ENCODE results near the gene RAET1G. TPM values are rescaled to one million over a fixed set of nuclear protein-coding genes. Genes with fewer than 3 reads are reported as not detected.
"Not testable (repeated sequence)": the region's sequence is repeated elsewhere in the genome, so short reads cannot be mapped to it uniquely, and the experiment has no call there.

The RAET1G gene
- total RNA-seq, 2 experiments from 2014 or later = not detected

GRCh38 chr6:149909701-149910470, 13.0 kb downstream of the RAET1G start:
- DNase-seq (ENCODE audit: low spot score) = no peak
- no peaks in the 10 kb centered on the region for H3K9me2 ChIP-seq (ENCODE audit: insufficient read depth, low read length)
- TF ChIP-seq EZH2phosphoT487 (IDR thresholded peaks at IDR 0.05; ENCODE audit: borderline replicate concordance, low read depth, low read length) (no peak), CTCF (conservative IDR thresholded peaks at IDR 0.05; ENCODE audit: low read length) (no peak)
- ChIA-PET POLR2A (no interaction called here), CTCF (ENCODE audit: unreplicated experiment) (no interaction called here)
- 0 out of 2 replicates have a peak, but pooled peaks cover 10% of the 10 kb centered on the region for H3K9me3 ChIP-seq (ENCODE audit: low read length)
- no peaks in the 10 kb centered on the region for H3K79me2 ChIP-seq (ENCODE audit: insufficient read depth, low read depth, low read length)
- H3K4me2 ChIP-seq (ENCODE audit: low read length) = no peak overlapping the region
- no TSS peak for BruUV-seq (replicated peaks)
- no peak overlapping the region for H2AFZ ChIP-seq (ENCODE audit: low read length)
- intact Hi-C loops (cut with micrococcal nuclease; ENCODE audit: unreplicated experiment) = no loop called here
- H3K27ac ChIP-seq (ENCODE audit: low read depth, low read length, poor library complexity, severe bottlenecking) = no peak overlapping the region
- H3K4me3 ChIP-seq (ENCODE audit: low read depth, low read length, poor library complexity, severe bottlenecking) = no peak overlapping the region
- H4K20me1 ChIP-seq (ENCODE audit: insufficient read depth, low read length) = no peaks in the 10 kb centered on the region
- H3K4me1 ChIP-seq (ENCODE audit: insufficient read depth, low read length, poor library complexity, severe bottlenecking) = no peaks in the 10 kb centered on the region
- no peaks in the 10 kb centered on the region for H3K36me3 ChIP-seq (ENCODE audit: insufficient read depth, low read length)

- DNase-seq (ENCODE audit: low spot score); H3K9me2 ChIP-seq (ENCODE audit: insufficient read depth, low read length); H3K9me3 ChIP-seq (ENCODE audit: low read length); BruUV-seq (replicated peaks); H3K36me3 ChIP-seq (ENCODE audit: insufficient read depth, low read length); H4K20me1 ChIP-seq (ENCODE audit: insufficient read depth, low read length); H3K79me2 ChIP-seq (ENCODE audit: insufficient read depth, low read depth, low read length); CTCF ChIA-PET (ENCODE audit: unreplicated experiment); H3K4me3 ChIP-seq (ENCODE audit: low read depth, low read length, poor library complexity, severe bottlenecking); H3K27ac ChIP-seq (ENCODE audit: low read depth, low read length, poor library complexity, severe bottlenecking); H2AFZ ChIP-seq (ENCODE audit: low read length); POLR2A ChIA-PET; H3K4me1 ChIP-seq (ENCODE audit: insufficient read depth, low read length, poor library complexity, severe bottlenecking); intact Hi-C loops (cut with micrococcal nuclease; ENCODE audit: unreplicated experiment); H3K4me2 ChIP-seq (ENCODE audit: low read length): not testable (repeated sequence)
Observed at GRCh38 chr6:149908480-149908879, 14.4 kb downstream of the RAET1G start.

GRCh38 chr6:149907317-149907716, 15.6 kb downstream of the RAET1G start:
- H4K20me1 ChIP-seq (ENCODE audit: insufficient read depth, low read length) = no peaks in the 10 kb centered on the region
- TF ChIP-seq EZH2phosphoT487 (IDR thresholded peaks at IDR 0.05; ENCODE audit: borderline replicate concordance, low read depth, low read length) = no peak
- no peak for TF ChIP-seq CTCF (conservative IDR thresholded peaks at IDR 0.05; ENCODE audit: low read length)
- no peaks in the 10 kb centered on the region for H3K4me1 ChIP-seq (ENCODE audit: insufficient read depth, low read length, poor library complexity, severe bottlenecking)
- intact Hi-C loops (cut with micrococcal nuclease; ENCODE audit: unreplicated experiment) = no loop called here
- no peak overlapping the region for H3K27ac ChIP-seq (ENCODE audit: low read depth, low read length, poor library complexity, severe bottlenecking)
- H3K4me3 ChIP-seq (ENCODE audit: low read depth, low read length, poor library complexity, severe bottlenecking) = no peak overlapping the region
- ChIA-PET POLR2A (no interaction called here), CTCF (ENCODE audit: unreplicated experiment) (interaction anchor here (0.6 kb wide), 1 partner anchor 128 kb away, joined by 3 read pairs; no protein-coding TSS in a partner anchor)
- no TSS peak for BruUV-seq (replicated peaks)
- 0 out of 2 replicates have a peak, but pooled peaks cover 10% of the 10 kb centered on the region for H3K9me3 ChIP-seq (ENCODE audit: low read length)
- no peak for DNase-seq (ENCODE audit: low spot score)
- H3K36me3 ChIP-seq (ENCODE audit: insufficient read depth, low read length) = no peaks in the 10 kb centered on the region
- H2AFZ ChIP-seq (ENCODE audit: low read length) = no peak overlapping the region
- no peaks in the 10 kb centered on the region for H3K9me2 ChIP-seq (ENCODE audit: insufficient read depth, low read length)
- no peaks in the 10 kb centered on the region for H3K79me2 ChIP-seq (ENCODE audit: insufficient read depth, low read depth, low read length)
- H3K4me2 ChIP-seq (ENCODE audit: low read length) = no peak overlapping the region

Data from OCI-LY7 (cell line).